NCI-H187 (cell line): Measurements from ENCODE around the gene CORO6.
"Not testable (repeated sequence)": the region's sequence is repeated elsewhere in the genome, so short reads cannot be mapped to it uniquely, and the experiment has no call there.

ENCODE experiments used
- DNase-seq, 2 experiments: peaks; one replicate each; lab custom pipeline; 2025; lab: John Stamatoyannopoulos, UW

Gene CORO6

GRCh38 chr17:29622337-29623282 lies at the start of gene CORO6:
TSS of gene CORO6 (minus strand) at chr17:29622912. CDS start at chr17:29621421, 1,491 bp downstream.
- DNase-seq = no peak

DNA sequence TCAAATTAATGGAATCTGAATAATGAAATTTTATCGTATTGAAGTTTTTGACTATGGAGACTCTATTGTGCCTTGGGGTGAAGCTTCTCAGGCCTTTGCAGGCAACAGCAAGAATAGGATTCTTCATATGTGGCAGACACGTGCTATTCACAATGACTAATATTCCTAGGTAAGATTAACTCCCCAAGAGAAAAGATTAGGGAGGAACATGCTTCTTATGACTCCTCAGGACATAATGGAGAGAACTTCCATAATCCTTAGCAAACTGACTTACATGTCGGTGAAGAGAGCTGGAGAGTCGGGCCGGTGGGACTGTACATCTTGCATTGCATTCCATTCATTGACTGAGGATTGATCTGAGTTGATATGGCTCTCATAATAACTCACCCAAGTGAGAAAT lies 48.9 kb upstream of the CORO6 start:
- no peak for DNase-seq

DNA sequence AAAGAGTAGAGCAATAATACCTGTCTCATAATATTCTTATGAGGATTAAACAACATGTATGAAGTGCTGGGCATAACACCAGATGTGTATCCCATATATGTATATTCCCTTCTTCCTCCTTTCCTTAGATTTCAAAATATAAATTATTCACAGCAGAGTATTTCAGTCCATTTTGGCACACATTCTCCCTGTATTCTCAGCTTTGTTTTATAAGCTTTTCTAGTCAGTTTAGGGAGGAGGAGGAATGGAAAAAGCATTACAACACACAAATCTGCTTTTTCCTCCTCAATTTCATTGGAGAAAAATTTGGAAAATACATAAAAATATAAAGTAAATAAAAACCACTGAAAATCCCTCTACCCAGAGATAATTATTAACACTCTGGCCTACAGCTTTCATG lies 46.6 kb upstream of the CORO6 start:
- no peak for DNase-seq

DNA sequence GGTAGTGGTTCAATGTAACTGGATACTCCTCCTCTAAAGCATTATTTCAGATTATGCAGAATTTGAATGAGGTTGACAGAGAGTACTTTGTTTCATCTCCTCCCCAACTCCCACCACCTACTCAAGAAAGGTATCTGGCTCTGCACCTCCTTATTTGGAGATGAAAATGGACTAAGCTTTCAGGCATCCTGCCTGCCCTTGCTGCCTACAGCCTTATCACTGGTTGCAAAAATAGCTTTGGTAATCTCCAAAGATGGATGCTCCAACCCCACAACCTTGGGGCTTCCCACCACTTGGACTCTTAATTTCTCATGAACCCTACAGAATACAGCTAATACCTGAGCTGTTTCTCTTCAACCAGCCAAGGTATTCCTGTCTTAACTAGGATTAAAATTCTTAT lies 45.3 kb upstream of the CORO6 start:
- no peak for DNase-seq

DNA sequence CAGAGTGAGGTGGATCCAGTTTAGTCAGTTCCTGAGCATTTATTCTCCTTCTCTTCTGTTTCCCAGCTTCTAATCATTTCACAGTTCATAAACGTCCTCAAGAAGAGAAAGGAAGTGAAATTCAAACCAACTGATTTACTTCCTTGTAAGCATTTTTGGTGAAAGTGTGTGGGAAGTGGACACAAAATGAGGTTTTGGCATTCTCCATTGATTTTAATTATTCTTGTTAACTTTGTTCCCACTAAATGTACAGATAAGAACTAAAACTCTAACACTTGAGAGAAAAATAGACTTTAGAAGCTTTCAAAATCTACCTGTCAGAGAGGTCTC lies 42.7 kb upstream of the CORO6 start:
- no peak for DNase-seq

DNA sequence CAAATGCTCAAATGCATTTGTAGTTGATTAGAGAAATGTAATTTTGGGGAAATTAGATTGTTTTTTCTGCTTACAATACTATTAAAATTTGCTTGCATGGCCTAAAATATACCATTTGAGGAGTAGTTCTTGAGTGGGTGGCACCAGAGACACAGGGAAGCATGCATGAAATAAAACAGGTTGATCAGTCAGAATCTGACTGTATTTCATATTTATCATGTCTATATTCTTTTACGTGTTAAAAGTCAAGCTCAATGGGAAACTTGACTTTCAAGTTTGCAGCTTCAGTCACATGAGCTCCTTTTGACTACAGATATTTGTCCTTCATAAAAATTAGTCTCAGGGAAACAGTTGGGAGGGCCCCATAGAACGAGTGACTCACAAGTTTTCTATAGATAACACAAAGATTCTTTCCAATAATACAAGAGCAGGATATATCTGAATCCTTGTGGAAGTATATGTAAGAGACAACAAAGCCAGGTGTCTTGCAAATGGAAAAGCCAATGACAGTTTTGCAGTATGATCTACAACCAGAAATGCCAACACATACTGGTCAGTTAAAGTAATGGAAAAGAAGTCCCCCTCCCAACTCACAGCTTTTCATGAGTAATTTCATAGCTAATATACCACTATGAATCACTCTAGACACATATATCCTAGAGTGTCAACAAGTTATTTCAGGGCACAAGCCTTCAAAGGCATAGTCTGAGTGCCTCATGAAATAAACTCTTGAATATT lies 42.2 kb upstream of the CORO6 start:
- DNase-seq = no peak

DNA sequence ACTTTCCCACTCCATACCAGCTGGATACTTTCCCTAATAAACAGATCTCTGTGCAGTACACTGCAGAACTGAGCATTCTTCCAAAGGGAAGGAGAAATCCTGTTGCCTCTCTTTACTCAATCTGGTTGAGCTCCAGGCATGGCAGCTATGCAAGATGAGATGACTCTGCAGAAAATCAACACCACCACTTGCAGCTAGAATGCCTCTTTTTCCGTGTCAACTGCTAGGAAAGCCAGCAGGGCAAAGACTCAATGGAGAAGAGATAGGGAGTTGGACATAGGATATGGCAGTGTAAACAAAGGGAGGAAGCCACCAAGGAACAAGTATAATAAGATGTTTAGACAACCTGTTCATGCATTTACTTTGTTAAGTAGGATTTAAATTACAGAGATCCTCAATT lies 40.4 kb upstream of the CORO6 start:
- DNase-seq = no peak

DNA sequence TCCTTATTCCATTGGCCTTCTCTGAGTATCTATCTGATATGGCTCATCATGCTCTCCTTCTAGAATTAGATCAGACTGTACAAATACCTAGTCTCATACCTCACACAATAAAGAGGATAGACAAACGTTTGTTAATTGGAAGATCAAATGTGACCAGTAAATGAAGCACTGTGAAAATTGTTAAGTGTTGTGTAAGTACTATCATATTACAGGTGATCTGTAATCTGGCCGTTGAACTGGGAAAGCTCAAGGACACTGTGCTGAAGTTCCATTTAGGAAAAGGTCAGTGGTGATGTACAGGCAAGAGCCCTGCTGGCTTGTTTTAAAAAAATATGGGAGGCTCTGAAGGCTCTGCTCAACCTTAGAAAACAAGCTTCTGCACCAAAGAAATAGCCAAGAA lies 38.5 kb upstream of the CORO6 start:
- no peak for DNase-seq

GRCh38 chr17:29659155-29659554 lies 36.4 kb upstream of the CORO6 start:
- DNase-seq = no peak

- no peak for DNase-seq
These were observed 32.6 kb upstream of the CORO6 start for GRCh38 chr17:29655323-29655722.

GRCh38 chr17:29653995-29654714 lies 31.4 kb upstream of the CORO6 start:
- DNase-seq = no peak

GRCh38 chr17:29652976-29653375 lies 30.3 kb upstream of the CORO6 start:
- DNase-seq = no peak

GRCh38 chr17:29651913-29652312 lies 29.2 kb upstream of the CORO6 start:
- DNase-seq = not testable (repeated sequence)

DNA sequence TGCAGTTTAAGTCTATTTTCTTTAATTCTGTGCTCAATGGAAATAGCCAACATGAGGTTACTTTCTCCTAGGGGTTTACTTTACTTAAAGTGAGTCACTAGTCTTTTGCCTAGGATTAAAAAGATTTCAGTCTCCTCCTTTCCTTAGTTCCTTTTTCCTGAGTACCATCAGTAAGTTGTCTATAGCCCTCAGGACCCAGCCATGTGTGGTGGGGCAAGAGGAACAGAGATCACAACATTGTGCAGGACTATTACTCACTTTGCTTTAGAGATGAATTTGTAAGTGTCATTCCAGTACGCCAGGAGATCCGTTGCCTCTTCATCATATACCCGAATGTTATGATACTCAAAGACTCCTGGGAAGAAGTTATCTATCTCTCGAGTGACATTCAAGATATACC lies 27.7 kb upstream of the CORO6 start:
- DNase-seq = no peak

DNA sequence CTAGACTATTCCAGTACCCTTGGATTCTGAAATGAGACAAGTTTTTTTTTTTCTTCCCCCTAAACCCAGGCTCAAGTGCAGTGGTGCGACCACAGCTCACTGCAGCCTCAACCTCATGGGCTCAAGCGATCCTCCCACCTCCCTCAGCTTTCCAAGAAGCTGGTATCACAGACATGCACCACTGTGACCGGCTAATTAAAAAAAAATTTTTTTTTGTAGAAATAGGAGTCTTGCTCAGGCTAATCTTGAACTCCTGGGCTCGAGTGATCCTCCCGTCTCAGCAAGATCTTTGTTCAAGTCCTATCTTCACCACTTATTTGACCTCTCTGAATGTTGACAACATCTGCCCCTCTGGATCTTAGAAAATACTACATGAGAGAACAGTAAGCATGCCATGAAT lies 26.6 kb upstream of the CORO6 start:
- no peak for DNase-seq

- no peak for DNase-seq
These were observed 25.3 kb upstream of the CORO6 start for GRCh38 chr17:29648005-29648404.

GRCh38 chr17:29645515-29646051 lies 22.9 kb upstream of the CORO6 start:
- DNase-seq = no peak

- DNase-seq = no peak
These were observed 21.1 kb upstream of the CORO6 start for GRCh38 chr17:29643817-29644160.

DNA sequence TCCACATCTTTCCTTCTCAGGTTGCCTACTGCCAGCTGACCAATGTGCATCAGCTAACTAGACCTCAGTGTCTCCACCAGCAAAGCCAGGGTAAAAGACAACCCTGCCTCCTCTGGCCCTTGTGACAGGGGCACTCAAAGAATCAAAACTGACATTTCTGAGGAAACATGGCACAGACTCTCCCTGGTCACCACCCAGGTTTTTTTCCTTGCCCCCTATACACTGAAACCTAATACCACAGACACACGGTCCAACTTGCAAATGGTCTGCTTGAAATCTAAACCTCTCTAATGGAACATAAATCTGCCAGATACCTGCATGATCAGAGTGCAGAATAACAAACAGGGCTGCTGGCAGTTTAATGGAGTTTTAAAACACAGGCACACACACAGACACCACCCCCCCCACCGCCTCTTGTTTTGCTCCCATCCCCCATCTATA lies 19.5 kb upstream of the CORO6 start:
- no peak for DNase-seq

GRCh38 chr17:29640981-29641642 lies 18.4 kb upstream of the CORO6 start:
- no peak for DNase-seq

DNA sequence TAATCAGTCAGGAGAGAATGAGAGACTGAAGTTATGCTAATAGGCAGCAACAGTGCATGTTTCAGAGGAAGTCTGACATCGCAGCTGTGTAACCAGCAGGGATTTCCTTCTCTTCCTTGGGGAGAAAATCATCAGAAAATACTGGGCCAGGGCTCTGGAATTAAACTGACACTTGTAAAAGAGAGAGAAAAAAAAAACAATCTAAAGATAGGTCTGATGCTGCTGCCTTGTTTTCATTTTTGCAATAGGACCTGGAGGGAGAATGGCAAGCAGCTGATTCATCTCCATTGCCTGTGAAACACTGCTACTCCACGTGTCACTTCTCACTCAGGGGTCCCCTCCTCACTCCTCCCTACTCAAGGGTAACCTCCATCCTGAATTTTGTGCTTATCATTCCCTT lies 17.7 kb upstream of the CORO6 start:
- DNase-seq = no peak

GRCh38 chr17:29633886-29634285 lies 11.2 kb upstream of the CORO6 start:
- DNase-seq = no peak
